GM18511 (cell line): ENCODE data around the gene FANCF.
"Not testable (repeated sequence)": the region's sequence is repeated elsewhere in the genome, so short reads cannot be mapped to it uniquely, and the experiment has no call there.

Experiments
- ATAC-seq: cut with Tn5 transposase; IDR thresholded peaks from one replicate; pipeline ENCODE4 v1.9.1; 2021; ENCODE audit warnings: mild to moderate bottlenecking, moderate library complexity; ENCODE audit not compliant: unreplicated experiment

The FANCF gene

GRCh38 chr11:22625448-22626287 lies at the start of gene FANCF:
FANCF (minus strand) TSS chr11:22625823; CDS start chr11:22625810, 13 bp downstream.
- ATAC-seq = peak; percentile 96

GRCh38 chr11:22674470-22675439 lies 49.1 kb upstream of the FANCF start:
- no peak for ATAC-seq

GRCh38 chr11:22671751-22672150 lies 46.1 kb upstream of the FANCF start:
- ATAC-seq = no peak

DNA sequence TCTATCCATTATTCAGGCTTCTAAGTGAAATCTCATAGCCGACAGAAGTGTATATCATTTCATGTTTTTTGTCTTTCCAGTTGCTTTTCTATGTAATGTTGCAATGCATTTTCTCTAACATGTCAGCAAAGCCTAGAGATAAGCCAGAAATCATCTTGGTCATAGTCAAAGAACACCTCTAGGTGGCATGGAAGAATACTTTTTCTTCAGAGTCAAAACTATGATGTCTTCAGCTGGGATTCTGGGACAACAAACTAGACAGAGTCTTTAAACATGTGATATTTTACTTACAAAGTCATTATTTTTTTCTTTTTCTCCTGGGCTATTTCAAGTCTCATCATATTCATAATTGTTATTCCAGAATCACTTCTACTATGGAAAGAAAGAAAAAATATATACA lies 45.2 kb upstream of the FANCF start:
- no peak for ATAC-seq

DNA sequence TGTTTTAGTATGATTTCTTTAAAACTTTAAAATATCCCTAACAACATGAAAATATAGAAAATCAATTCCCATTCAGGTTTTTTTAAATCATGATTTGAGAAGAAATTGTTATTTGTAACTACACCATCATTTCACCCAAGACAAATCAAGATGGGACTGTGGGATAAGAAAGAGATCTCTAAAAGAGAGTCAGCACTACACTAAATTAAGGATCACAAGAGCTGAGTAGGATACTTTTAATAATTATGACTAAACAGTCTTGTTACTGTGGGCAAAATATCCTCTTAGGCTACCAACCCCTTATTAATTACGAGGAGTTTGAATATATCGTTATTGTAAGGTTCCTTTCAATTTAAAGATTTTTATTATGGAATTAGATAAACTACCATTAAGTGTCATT lies 43.7 kb upstream of the FANCF start:
- no peak for ATAC-seq

- ATAC-seq = peak; percentile 42
Observed at GRCh38 chr11:22668005-22668796, 42.6 kb upstream of the FANCF start.

DNA sequence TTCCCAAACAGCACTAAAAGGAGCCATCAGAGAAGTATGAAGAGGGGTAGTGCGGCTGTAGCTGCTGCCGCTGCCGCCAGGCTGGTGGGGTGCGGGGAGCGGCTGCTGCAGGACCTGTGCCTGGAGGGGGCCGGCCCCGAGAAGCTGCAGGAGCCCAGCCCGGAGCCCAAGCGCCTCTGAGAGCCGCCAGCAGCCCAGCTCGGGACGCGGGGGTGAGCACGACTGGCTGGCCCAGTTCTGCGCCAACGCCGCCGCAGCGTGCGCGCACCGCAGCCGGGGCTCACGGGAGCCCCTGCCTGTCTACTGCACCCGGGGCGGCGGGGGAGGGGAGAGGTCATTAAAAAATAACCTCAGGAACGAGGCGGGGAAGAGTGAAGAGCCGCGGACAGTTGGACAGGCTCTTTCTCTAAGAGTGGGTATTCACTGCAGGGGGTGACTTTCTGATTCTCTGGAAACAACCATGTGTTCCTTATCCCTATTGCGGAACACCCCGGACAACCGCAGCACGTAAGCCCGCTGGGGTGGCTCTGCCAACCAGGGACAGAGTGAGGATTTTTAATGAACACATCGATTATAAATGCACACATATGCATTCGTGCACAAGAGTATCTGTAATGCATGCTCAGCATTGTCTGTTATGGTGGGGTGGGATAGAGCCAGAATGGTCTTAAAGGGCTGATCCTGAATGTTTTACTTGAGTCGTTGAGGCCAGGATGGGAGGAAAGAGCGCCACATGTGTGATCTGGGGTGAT lies 41.2 kb upstream of the FANCF start:
- ATAC-seq = peak; percentile 52

GRCh38 chr11:22666325-22666687 lies 40.7 kb upstream of the FANCF start, which contains the start of gene GAS2:
GAS2 (plus strand) TSS chr11:22666611; CDS start chr11:22674870, 8,259 bp downstream.
- ATAC-seq = peak; percentile 12

DNA sequence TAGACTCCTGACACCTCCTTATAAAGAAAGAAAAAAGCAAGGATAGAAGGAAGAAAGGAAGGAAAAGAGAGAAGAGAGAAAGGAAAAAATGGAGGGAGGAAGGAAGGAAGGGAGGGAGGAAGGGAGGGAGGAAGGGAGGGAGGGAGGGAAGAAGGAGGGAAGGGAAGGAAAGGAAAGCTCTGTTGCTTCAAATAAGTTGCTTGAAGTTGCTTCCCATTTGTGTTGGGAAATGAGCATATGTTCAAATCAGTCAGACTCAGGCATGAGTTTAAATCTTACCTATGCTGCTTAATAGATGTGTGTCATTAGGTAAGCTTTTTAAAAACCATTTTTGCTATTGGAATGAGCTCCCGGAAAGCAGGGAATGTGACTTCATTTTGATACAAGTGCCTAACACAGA lies 34.2 kb upstream of the FANCF start:
- ATAC-seq = no peak

DNA sequence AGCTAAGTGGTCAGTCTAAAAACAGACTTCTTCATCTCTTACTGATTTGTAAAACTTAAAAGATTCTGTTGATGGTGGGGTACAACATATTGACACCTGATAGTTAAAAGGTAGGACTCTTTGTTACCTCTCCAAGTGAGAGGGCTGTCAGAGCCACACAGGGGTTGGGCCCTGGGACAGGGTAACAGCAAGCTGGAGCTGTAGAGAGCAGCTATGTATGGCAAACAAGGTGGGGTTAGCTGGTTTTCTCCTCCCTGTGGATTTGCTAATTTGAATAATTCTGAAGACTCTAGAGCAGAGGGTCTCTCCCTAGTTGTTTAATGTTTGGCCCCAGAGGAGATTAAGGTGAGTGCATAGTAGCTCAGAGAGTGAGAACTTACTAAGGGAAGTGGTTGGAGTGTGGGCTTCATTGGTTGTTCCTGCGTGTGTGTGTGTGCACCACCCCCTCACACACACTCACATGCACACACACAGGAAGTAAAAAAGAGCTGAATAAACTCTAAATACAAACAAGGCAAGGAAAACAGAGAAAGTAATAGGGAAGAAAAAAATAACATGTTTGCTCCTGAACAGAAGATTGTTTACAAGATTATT lies 31.6 kb upstream of the FANCF start:
- peak; percentile 95 for ATAC-seq

- ATAC-seq = no peak
Observed at GRCh38 chr11:22656130-22656529, 30.5 kb upstream of the FANCF start.

DNA sequence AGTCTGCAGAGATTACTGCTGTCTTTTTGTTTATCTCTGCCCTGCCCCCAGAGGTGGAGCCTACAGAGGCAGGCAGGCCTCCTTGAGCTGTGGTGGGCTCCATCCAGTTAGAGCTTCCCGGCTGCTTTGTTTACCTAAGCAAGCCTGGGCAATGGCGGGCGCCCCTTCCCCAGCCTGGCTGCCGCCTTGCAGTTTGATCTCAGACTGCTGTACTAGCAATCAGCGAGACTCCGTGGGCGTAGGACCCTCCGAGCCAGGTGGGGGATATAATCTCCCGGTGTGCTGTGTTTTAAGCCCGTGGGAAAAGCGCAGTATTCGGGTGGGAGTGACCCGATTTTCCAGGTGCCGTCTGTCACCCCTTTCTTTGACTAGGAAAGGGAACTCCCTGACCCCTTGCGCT lies 26.7 kb upstream of the FANCF start:
- ATAC-seq = not testable (repeated sequence)

GRCh38 chr11:22641559-22641958 lies 15.9 kb upstream of the FANCF start:
- no peak for ATAC-seq

DNA sequence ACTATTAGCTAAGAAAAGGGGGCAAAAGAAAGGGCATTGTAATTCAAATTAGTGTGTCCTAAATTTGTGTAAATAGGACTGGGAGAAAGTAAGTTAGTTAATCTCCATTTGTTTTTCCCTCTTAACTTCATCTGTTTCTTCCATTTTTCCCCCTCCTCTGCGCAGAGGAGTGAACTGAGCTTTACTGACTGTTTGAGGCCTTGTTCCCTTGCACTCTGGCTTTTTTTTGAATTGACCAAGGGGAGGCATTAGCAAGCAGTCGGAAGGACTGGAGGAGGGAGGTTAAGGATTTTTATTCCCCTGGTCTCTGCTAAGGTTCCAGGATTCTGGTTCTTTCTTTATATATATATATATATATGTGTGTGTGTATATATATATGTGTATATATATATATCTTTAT lies 15.2 kb upstream of the FANCF start:
- no peak for ATAC-seq

GRCh38 chr11:22635689-22636088 lies 10.1 kb upstream of the FANCF start:
- no peak for ATAC-seq

GRCh38 chr11:22634897-22635629 lies 9.4 kb upstream of the FANCF start:
- no peak for ATAC-seq

- ATAC-seq = no peak
Observed at GRCh38 chr11:22633354-22633902, 7.8 kb upstream of the FANCF start.

DNA sequence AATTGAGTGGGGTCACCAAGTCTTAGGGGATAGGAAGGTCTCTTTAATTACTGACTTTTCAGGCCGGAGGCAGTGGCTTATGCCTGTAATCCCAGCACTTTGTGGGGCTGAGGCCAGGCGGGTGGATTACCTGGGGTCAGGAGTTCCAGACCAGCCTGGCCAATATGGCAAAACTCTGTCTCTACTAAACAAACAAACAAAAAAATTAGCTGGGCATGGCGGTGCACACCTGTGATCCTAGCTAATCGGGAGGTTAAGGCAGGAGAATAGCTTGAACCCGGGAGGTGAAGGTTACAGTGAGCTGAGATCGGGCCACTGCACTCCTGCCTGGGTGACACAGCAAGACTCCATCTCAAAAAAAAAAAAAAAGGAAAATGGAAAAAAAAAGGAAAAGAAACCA lies 1.8 kb upstream of the FANCF start:
- no peak for ATAC-seq
